Adrenal gland (tissue), 5 donors: ENCODE measurements around the gene ZNF813.
"Not testable (repeated sequence)": the region's sequence is repeated elsewhere in the genome, so short reads cannot be mapped to it uniquely, and the experiment has no call there.

Experiments used
- POLR2A ChIP-seq, 2 donors: fragments of 450-650 bp; IDR thresholded peaks; one replicate each; pipeline ENCODE4 v1.6.1; 2017; ENCODE audit warnings: antibody characterized with exemption in 2 of 2, mild to moderate bottlenecking in 2 of 2, moderate library complexity in 1 of 2
- TF ChIP-seq, protein P1 (sequence below), 6 experiments: fragments of 450-650 bp in 4 of 6; fragments of 200-600 bp in 2 of 6; sonication (generic) in 1 of 6; IDR thresholded peaks; 1 replicate in 5 of 6; 2 replicates in 1 of 6; pipeline versions ENCODE4 v1.5.1 to v1.8.0; 2016 to 2021; ENCODE audit warnings: antibody characterized with exemption in 6 of 6, mild to moderate bottlenecking in 2 of 6, moderate library complexity in 1 of 6
- donor health status: DM: no; HTN: no; CAD: no.

- not testable (repeated sequence) for TF ChIP-seq POLR2A (IDR thresholded peaks at IDR 0.05)
- TF ChIP-seq, protein P1, sequence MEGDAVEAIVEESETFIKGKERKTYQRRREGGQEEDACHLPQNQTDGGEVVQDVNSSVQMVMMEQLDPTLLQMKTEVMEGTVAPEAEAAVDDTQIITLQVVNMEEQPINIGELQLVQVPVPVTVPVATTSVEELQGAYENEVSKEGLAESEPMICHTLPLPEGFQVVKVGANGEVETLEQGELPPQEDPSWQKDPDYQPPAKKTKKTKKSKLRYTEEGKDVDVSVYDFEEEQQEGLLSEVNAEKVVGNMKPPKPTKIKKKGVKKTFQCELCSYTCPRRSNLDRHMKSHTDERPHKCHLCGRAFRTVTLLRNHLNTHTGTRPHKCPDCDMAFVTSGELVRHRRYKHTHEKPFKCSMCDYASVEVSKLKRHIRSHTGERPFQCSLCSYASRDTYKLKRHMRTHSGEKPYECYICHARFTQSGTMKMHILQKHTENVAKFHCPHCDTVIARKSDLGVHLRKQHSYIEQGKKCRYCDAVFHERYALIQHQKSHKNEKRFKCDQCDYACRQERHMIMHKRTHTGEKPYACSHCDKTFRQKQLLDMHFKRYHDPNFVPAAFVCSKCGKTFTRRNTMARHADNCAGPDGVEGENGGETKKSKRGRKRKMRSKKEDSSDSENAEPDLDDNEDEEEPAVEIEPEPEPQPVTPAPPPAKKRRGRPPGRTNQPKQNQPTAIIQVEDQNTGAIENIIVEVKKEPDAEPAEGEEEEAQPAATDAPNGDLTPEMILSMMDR (IDR thresholded peaks at IDR 0.05): not testable (repeated sequence)
Observed at GRCh38 chr19:53498024-53498395, 30.5 kb downstream of the ZNF813 start.
